VCaP (cell line): Measurements from ENCODE around the gene ZNF362.

Experiments
- H3K27ac ChIP-seq: fragments of 450-650 bp; 2 replicates; pipeline ENCODE4 v1.5.1; 2017
- TF ChIP-seq, protein P1 (sequence below): fragments of 450-650 bp; conservative IDR thresholded peaks from 2 replicates; pipeline ENCODE4 v1.5.1; 2017; ENCODE audit warnings: mild to moderate bottlenecking, moderate library complexity

ZNF362 gene

GRCh38 chr1:33244809-33245186, 11.5 kb upstream of the ZNF362 start:
- H3K27ac ChIP-seq, result no peak overlapping the region
- TF ChIP-seq, protein P1, sequence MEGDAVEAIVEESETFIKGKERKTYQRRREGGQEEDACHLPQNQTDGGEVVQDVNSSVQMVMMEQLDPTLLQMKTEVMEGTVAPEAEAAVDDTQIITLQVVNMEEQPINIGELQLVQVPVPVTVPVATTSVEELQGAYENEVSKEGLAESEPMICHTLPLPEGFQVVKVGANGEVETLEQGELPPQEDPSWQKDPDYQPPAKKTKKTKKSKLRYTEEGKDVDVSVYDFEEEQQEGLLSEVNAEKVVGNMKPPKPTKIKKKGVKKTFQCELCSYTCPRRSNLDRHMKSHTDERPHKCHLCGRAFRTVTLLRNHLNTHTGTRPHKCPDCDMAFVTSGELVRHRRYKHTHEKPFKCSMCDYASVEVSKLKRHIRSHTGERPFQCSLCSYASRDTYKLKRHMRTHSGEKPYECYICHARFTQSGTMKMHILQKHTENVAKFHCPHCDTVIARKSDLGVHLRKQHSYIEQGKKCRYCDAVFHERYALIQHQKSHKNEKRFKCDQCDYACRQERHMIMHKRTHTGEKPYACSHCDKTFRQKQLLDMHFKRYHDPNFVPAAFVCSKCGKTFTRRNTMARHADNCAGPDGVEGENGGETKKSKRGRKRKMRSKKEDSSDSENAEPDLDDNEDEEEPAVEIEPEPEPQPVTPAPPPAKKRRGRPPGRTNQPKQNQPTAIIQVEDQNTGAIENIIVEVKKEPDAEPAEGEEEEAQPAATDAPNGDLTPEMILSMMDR, result no peak

DNA sequence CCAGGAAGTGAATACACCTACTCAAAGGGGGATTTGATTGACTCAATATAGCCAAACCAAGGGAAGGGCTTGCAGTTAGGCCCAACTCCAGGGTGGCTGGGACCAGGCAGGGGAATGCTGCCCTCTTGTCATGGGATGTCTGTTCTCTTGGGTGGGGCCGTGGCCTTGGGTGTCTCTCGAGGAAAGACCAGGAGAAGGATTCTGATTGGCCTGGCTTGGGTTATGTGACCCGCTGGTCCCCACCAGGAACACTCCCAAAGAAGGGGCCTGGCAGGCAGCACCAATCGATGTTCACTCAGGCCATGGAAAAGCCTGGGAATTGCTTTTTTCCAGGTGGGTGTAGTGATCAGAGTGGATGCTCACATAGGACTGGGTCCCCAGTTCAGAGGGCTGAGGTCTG, 10.1 kb upstream of the ZNF362 start:
- TF ChIP-seq, protein P1, result no peak
- H3K27ac ChIP-seq, result no peak overlapping the region

DNA sequence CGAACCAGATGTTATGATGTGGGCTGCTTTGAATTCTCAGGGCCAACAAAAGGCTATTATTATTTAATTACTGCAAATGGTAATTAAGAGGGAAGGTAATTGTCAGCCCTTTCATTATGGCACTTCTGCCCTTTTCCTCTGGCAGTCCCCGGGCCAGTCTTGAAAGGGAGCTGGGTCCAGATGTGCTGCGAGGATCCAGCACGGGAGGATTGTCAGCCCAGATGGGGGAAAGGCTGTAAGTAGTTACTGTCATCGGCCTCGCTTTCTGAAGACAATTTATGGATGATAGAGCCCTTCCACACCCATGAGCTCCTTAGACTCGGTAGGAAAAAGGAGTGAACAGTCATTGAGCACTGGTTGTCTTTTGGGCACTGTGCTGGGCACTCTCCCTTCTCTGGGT, 8.7 kb upstream of the ZNF362 start:
- TF ChIP-seq, protein P1, result no peak
- H3K27ac ChIP-seq, result no peak overlapping the region

DNA sequence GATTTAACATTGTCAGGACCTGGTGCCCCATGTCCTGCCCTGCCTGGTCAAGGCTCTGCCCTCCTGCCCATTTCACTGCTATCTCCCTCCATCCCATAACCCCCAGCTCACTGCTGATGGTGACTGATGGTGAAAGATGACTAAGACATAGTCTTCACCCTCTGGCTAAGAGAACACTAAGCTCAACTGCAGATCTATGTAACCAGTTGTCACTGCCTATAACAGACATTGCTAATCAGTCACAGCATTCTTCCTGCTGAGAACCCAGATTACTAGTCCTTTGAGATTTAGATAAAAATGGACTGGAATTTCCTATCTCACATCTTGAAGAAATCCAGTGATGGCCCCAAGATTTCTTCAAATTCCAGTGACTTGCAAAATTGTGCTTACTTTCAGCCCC, 8.0 kb upstream of the ZNF362 start:
- H3K27ac ChIP-seq, result no peak overlapping the region
- TF ChIP-seq, protein P1, result no peak

DNA sequence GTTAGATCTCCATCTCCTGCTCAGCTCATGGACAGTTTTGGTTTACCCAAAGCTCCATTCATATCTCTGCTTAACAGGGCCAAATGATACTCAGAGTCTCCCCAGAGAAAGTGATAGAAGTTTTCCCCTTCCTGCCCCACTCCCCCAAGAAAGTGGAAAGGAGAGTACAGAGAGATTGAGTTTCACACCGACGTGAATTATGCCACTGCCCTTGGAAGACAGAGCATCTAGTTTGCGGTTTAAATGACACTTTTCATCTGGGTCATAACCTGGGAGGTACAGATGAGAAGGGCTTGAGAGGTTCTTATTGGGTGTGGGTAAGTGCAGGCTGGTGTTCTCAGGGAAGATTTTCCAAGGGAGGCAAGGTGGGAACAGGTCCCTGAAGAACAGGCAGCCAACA, 6.9 kb upstream of the ZNF362 start:
- TF ChIP-seq, protein P1, result no peak
- H3K27ac ChIP-seq, result no peak overlapping the region

GRCh38 chr1:33250217-33250616, 6.1 kb upstream of the ZNF362 start:
- H3K27ac ChIP-seq, result no peak overlapping the region
- TF ChIP-seq, protein P1, result no peak

DNA sequence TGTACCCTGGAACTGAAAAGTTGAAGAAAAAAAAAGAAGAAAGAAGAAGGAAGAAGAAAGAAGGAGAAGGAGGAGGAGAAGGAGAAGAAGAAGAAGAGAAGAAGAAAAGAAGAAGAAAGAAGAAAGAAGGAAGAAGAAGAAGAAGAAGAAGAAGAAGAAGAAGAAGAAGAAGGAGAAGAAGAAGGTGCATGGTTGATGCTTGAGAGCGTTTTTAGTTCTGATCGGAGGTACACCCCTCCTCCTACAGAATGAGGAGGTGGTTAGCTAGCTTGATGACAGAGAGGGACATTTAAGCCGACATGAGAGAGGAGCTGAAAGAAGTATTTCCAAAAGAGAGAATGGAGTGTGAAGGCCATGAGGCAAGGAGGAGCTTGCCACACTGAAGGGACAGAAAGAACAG, 5.6 kb upstream of the ZNF362 start:
- no peak overlapping the region for H3K27ac ChIP-seq
- TF ChIP-seq, protein P1, result no peak

- H3K27ac ChIP-seq, result peak overlapping the region; percentile 96
- TF ChIP-seq, protein P1, result no peak
Observed at GRCh38 chr1:33254491-33254890, 1.8 kb upstream of the ZNF362 start.
